ENCODE measurements around the gene SLC34A3. TPM values are rescaled to one million over a fixed set of nuclear protein-coding genes. Genes with fewer than 3 reads are reported as not detected.

Gene SLC34A3
- total RNA-seq, 1 experiment from 2014 or later, result not detected

- Histone ChIP-seq H3K27ac (no peak overlapping the region), H3K27me3 (replicated peaks) (no peaks in the 10 kb centered on the region), H3K4me3 (no peak overlapping the region), H3K4me1 (replicated peaks) (peaks cover 11% of the 10 kb centered on the region), H3K9me3 (replicated peaks) (no peaks in the 10 kb centered on the region), H3K36me3 (peaks cover 55% of the 10 kb centered on the region)
- DNase-seq (ENCODE audit: low read depth in 1 of 2, low spot score in 2 of 2), result no peak
Measured at GRCh38 chr9:137217276-137218211, 13.2 kb upstream of the SLC34A3 start.

DNA sequence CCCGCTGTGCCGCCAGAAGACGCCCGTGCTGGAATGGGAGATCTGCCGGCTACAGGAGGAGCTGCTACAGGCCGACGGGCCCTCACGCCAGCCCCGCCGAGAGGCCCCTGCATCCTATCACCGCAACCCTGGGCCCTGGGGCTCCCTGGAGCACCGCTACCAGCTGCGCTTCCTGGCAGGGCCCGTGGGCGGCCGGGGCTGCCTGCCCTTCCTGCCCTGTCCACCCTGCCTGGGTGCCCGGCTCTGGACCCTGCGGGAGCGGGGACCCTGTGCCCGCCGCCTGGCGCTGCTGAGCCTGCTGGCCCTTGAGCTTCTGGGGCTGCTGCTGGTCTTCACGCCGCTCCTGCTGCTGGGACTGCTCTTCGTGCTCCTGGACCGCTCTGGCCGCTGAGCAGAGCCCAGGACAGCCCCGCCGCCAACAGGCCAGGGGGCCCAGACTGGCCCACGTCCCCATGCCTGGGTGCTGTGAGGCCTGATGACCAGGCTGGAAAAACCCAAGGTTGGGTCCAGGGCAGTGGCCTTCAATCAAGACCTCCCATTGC is 12.4 kb upstream of the SLC34A3 start:
- DNase-seq (ENCODE audit: low read depth in 1 of 2, low spot score in 2 of 2), result no peak
- H3K36me3 ChIP-seq, result peaks cover 49% of the 10 kb centered on the region
- no peak overlapping the region for H3K27ac ChIP-seq
- H3K4me3 ChIP-seq, result no peak overlapping the region
- no peaks in the 10 kb centered on the region for H3K27me3 ChIP-seq (replicated peaks)
- H3K4me1 ChIP-seq (replicated peaks), result peaks cover 18% of the 10 kb centered on the region
- no peaks in the 10 kb centered on the region for H3K9me3 ChIP-seq (replicated peaks)

- no peaks in the 10 kb centered on the region for H3K27me3 ChIP-seq (replicated peaks)
- no peak overlapping the region for H3K27ac ChIP-seq
- DNase-seq (ENCODE audit: low read depth in 1 of 2, low spot score in 2 of 2), result peak in 1 of 2 experiments; percentile 20
- H3K4me3 ChIP-seq, result no peak overlapping the region
- no peaks in the 10 kb centered on the region for H3K9me3 ChIP-seq (replicated peaks)
- peaks cover 20% of the 10 kb centered on the region for H3K4me1 ChIP-seq (replicated peaks)
- H3K36me3 ChIP-seq, result peaks cover 47% of the 10 kb centered on the region
Measured at GRCh38 chr9:137218754-137219271, 11.9 kb upstream of the SLC34A3 start.

DNA sequence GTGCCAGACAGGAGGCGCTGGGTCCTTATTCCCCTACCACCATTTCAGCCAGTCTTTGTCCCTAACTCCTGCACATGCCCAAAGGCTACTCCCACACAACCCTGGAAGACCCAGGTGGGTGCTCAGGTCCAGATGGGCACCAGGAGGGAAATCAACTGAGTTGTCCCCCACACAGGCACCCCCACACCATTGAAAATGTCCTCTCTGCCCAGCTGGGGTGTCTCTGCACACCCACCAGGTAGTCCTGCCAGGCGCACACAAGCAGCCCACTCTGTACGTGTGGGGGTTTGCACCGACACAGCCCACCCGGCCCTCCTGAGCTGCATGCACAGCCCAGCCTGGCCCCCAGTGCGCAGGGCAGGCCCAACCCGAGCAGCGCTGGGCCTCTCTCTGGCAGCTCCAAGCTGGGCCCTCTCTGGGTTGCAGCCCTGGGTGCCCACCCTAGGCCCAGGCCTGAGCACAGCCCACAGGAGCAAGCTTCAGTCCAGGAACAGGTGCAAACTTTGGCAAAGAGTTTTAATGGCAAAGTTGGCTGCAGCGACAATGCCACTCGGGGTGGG is 10.9 kb upstream of the SLC34A3 start:
- Histone ChIP-seq H3K27me3 (replicated peaks) (no peaks in the 10 kb centered on the region), H3K36me3 (peaks cover 37% of the 10 kb centered on the region), H3K9me3 (replicated peaks) (no peaks in the 10 kb centered on the region), H3K4me3 (no peak overlapping the region), H3K27ac (no peak overlapping the region), H3K4me1 (replicated peaks) (peaks cover 25% of the 10 kb centered on the region)
- no peak for DNase-seq (ENCODE audit: low read depth in 1 of 2, low spot score in 2 of 2)

DNA sequence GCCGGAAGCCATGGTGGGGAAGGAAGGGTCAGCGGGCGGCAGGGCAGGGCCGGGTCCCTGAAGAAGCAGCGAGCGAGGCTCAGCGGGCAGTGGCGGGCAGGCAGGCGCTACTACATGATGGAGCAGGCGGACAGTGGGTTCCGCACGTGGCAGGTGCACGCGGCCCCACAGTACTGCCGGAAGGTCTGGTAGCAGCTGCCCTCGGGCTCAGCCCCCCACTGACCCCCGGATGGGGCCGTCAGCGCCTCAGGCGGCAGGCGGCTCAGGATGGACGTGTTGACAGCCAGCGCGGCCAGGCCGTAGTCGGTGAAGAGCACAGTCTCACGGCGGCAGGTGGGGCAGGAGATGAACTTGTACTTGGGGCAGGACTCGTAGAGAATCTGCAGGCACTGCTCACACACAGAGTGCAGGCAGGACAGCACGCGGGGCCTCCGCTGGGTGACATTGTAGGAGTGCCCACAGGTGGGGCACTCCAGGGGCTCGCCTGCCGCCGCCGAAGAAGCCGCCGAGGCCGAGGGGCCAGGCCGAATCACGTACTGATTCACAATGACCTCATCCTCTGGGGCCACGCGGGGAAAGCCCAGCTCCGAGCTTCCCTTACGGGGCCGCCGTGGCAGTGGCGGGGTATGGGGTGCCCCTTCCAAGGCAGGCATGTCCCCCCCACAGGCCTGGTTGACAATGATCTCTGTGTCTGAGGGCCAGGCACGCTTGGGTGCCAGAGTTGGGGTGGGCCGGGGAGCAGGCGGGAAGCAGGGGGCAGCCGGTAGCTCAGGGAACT is 10.2 kb upstream of the SLC34A3 start:
- no peak for DNase-seq (ENCODE audit: low read depth in 1 of 2, low spot score in 2 of 2)
- peaks cover 32% of the 10 kb centered on the region for H3K36me3 ChIP-seq
- H3K9me3 ChIP-seq (replicated peaks), result no peaks in the 10 kb centered on the region
- H3K27ac ChIP-seq, result no peak overlapping the region
- H3K27me3 ChIP-seq (replicated peaks), result no peaks in the 10 kb centered on the region
- H3K4me3 ChIP-seq, result no peak overlapping the region
- H3K4me1 ChIP-seq (replicated peaks), result peaks cover 25% of the 10 kb centered on the region

GRCh38 chr9:137221095-137221505 is 9.6 kb upstream of the SLC34A3 start:
- no peak overlapping the region for H3K27ac ChIP-seq
- DNase-seq (ENCODE audit: low read depth in 1 of 2, low spot score in 2 of 2), result no peak
- peaks cover 26% of the 10 kb centered on the region for H3K36me3 ChIP-seq
- peaks cover 25% of the 10 kb centered on the region for H3K4me1 ChIP-seq (replicated peaks)
- no peaks in the 10 kb centered on the region for H3K27me3 ChIP-seq (replicated peaks)
- H3K9me3 ChIP-seq (replicated peaks), result no peaks in the 10 kb centered on the region
- no peak overlapping the region for H3K4me3 ChIP-seq

- DNase-seq (ENCODE audit: low read depth in 1 of 2, low spot score in 2 of 2), result no peak
- Histone ChIP-seq H3K36me3 (peaks cover 21% of the 10 kb centered on the region), H3K27ac (no peak overlapping the region)
Measured at GRCh38 chr9:137221506-137222111, 9.1 kb upstream of the SLC34A3 start.

GRCh38 chr9:137222190-137223077 is 8.3 kb upstream of the SLC34A3 start, which contains the start of gene RNF208:
Gene RNF208 (minus strand): TSS chr9:137222240. CDS start chr9:137221212, 1,028 bp downstream.
- H3K27ac ChIP-seq, result no peak within 1 kb of the TSS
- peaks cover 19% of the 10 kb centered on the region for H3K36me3 ChIP-seq
- H3K4me1 ChIP-seq (replicated peaks), result peaks cover 29% of the 10 kb centered on the region
- no peaks in the 10 kb centered on the region for H3K9me3 ChIP-seq (replicated peaks)
- H3K4me3 ChIP-seq, result peak within 1 kb of the TSS; percentile 82
- H3K27me3 ChIP-seq (replicated peaks), result no peaks in the 10 kb centered on the region
- DNase-seq (ENCODE audit: low read depth in 1 of 2, low spot score in 2 of 2), result no peak

More at GRCh38 chr9:137221506-137222111, 9.1 kb upstream of the SLC34A3 start:
- Histone ChIP-seq H3K27me3 (replicated peaks) (no peaks in the 10 kb centered on the region), H3K9me3 (replicated peaks) (no peaks in the 10 kb centered on the region), H3K4me1 (replicated peaks) (peaks cover 25% of the 10 kb centered on the region), H3K4me3 (no peak overlapping the region)

DNA sequence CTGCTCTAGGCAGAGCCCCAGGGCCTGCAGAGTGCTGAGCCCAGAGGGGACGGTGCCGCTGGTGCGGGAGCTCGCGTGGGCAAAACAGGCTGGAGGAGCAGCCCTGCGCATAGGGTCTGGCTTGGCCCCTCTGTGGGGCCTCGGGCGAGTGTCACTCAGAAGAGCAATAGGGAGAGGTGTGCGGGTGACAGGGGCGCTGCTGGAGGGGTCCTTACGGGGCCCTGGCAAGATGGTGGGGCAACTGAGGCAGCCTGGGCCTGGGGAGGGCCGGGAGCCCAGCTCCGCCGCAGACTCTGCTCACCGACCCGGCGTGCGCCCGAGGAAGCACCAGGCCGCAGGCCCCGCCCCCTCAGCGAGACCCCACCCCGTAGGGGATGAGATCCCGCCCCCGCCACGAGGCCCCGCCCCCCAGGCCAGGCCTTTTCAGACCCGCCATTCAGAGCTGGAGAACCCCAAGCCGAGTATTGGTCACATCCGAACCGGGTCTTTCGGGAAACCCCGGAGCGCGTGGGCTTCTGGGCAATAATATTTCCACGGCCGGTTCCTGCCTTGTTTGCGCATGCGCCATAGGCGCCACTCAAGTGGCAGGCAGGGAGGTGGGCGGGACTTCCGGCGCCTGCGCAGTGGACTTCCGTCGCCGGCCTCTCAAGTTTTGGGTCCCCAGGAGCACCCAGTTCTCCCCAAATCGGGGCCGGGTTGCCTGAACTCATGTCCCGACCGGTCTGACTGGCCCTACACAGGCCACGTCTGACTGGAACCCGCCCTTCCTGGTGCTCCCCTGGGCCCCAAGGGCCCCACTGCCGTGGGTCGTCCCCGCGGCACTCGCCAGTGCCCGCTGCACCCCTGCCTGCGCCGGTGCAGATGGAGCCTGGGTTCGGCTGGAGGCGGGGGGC is 7.4 kb upstream of the SLC34A3 start:
- Histone ChIP-seq H3K36me3 (peaks cover 10% of the 10 kb centered on the region), H3K27ac (peak overlapping the region; percentile 50)

GRCh38 chr9:137224830-137225694 is 5.6 kb upstream of the SLC34A3 start, which contains the start of gene CYSRT1:
Gene CYSRT1 (plus strand): TSS chr9:137225174. CDS start chr9:137225622, 448 bp downstream.
- no peaks in the 10 kb centered on the region for H3K9me3 ChIP-seq (replicated peaks)
- H3K4me1 ChIP-seq (replicated peaks), result peaks cover 19% of the 10 kb centered on the region
- H3K4me3 ChIP-seq, result peak within 1 kb of the TSS; percentile 82
- peaks cover 3% of the 10 kb centered on the region; the same call in 1 of the 2 replicates for H3K36me3 ChIP-seq
- DNase-seq (ENCODE audit: low read depth in 1 of 2, low spot score in 2 of 2), result no peak
- H3K27ac ChIP-seq, result no peak within 1 kb of the TSS
- peaks cover 3% of the 10 kb centered on the region; the same call in 1 of the 2 replicates for H3K27me3 ChIP-seq (replicated peaks)

More for the DNA sequence above, 7.4 kb upstream of the SLC34A3 start:
- Histone ChIP-seq H3K4me3 (peak overlapping the region; percentile 82), H3K27me3 (replicated peaks) (no peaks in the 10 kb centered on the region; the same call in 1 of the 2 replicates), H3K4me1 (replicated peaks) (peaks cover 27% of the 10 kb centered on the region), H3K9me3 (replicated peaks) (no peaks in the 10 kb centered on the region)
- DNase-seq (ENCODE audit: low read depth in 1 of 2, low spot score in 2 of 2), result peak; percentile 88 to 98

Data from SJSA1 (cell line).